GM18867 (cell line): ENCODE results near the gene TNFAIP8L1.

Source experiments
- ATAC-seq: cut with Tn5 transposase; IDR thresholded peaks from one replicate; pipeline ENCODE4 v1.9.1; 2021; ENCODE audit warnings: mild to moderate bottlenecking, moderate library complexity; ENCODE audit not compliant: unreplicated experiment

The TNFAIP8L1 gene

DNA sequence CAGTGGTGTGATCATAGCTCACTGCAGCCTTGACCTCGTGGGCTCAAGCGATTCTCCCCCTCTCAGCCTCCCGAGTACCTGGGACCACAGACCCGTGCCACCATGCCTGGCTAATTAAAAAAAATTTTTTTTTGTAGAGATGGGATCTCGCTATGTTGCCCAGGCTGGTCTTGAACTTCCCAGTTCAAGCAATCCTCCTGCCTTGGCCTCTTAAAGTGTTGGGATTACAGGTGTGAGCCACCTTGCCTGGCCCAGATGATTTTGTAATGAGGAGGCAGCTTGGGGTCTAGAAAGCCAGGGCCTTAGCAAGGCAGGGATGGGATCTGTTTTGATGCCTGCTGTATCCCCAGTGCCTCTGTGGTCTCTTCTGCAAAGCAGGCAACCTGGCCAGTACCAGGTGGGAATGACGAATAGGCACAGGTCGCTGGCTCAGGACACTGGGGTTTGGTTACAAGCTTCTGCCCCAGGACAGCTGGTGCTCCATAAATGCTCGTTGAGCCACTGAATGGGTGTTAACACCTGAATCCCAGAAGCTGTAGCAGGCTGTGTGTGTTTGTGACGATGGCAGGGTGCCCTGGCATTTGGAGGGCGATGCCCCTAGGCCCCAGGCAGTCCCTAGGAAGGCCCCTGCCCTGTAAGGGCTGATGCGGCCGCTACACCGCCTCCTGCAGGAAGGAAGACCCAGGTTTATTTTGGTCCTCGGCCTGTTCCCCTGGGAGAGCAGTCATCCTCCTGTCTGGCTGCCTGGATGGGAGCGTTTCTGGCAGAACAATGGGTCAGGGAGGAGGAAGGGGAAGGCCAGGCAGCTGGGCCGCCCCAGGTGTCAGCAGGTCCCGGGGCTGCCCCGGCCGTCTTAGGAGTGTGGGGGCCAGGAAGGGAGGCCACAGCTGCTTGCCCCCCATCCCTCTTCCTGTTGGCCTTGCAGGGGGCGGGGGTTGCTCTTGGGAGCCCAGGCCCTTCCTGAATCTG lies 8.6 kb downstream of the TNFAIP8L1 start:
- ATAC-seq, result no peak

DNA sequence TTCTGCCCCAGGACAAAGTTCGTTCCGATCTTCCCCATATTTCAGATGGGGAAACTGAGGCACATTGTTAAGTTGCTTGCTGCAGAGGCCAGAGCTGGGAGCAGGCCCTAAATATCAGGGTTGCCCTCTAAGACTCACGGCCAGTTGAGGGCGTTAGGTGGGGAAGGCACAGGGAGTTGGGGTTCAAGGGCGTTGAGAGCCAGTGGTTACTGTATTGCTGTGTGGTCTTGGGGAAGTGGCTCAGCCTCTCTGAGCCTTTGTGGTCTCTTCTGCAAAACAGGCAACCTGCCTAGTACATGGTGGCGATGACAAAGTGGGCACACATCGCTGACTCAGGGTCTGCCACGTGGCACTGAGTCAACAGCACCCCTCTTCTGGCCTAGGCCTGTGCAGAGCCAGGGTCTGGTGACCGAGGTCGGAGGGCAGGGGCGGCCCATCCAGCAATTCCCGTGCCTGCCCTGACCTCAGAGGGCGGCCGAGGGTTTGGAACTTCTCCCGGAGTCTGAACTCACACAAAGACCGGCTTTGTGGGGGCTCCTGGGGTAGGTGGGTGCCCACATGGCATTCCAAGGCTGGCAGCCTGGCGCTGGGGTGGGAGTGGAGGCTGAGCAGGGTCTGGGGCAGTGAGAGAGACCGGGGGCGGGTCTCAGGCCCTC lies 10.2 kb downstream of the TNFAIP8L1 start:
- no peak for ATAC-seq

- no peak for ATAC-seq
Measured at GRCh38 chr19:4650159-4650558, 10.8 kb downstream of the TNFAIP8L1 start.

DNA sequence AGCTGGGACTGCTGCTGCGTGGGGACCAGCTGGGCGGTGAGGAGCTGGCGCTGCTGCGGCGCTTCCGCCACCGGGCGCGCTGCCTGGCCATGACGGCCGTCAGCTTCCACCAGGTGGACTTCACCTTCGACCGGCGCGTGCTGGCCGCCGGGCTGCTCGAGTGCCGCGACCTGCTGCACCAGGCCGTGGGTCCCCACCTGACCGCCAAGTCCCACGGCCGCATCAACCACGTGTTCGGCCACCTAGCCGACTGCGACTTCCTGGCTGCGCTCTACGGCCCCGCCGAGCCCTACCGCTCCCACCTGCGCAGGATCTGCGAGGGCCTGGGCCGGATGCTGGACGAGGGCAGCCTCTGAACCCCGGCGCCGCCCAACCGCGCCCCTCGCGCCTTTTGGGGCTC lies 12.8 kb downstream of the TNFAIP8L1 start:
- no peak for ATAC-seq

DNA sequence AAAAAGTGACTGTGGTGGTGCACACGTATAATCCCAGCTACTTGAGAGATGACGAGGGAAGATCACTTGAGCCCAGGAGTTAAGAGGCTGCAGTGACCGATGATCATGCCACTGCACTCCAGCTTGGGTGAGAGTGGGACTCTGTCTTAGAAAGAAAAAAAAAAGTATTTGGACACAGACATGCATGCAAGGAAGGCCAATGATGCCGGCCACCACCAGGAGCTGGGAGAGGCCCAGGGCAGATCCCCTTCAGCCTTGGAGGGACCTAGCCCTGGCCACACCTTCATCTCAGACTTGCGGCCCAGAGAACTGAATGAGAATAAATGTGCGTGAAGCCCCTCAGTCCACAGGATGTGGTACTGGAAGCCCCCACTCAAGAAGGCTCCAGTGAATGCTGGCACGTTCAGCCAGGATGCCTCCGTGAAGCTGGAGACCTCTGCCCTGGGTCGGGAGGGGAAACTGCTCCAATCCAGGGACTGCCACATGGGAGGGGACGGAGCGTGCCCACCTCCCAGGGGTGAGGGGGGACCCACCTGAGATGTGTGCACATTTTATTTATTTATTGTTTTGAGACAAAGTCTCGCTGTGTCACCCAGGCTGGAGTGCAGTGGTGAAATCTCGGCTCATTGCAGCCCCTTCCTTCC lies 14.6 kb downstream of the TNFAIP8L1 start:
- no peak for ATAC-seq

- ATAC-seq, result no peak
Measured at GRCh38 chr19:4654437-4655361, 15.4 kb downstream of the TNFAIP8L1 start.

DNA sequence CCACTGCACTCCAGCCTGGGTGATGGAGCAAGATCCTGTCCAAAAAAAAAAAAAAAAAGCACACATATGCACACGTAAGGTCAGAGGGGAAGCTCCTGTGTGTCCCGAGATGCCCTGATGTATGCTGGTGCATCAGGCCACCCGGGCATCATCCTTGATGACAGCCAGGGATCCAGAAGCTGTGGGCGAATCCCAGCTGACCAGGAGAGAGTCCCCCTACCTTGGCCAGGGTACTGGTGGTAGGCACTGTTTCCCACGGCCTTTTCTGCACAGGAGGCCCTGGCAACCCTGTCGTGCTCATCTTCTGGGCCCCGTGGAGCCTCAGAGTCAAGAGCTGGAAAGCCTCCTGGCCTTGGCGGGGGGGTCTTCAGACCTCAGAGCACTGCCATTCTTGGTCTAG lies 16.8 kb downstream of the TNFAIP8L1 start:
- no peak for ATAC-seq

DNA sequence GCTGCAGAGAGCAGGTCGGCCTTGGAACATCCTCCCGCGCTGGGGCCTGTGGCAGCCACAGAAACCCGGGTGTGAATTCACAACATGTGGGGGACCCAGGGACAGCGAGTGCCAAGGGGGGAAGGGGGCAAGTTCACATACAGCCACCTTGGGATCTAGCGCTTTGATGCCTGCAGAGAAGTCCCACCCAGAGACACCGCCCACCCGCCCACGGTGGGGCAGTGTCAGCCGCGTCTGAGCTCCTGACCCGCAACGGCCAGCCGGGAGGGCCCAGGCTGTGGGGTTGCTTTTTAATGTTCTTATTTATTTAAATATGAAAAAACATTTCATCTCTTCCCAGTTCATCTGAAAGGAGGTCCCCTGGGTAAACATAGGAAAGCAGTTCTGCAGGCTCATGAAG lies 17.9 kb downstream of the TNFAIP8L1 start:
- ATAC-seq, result no peak

- ATAC-seq, result no peak
Measured at GRCh38 chr19:4657835-4658234, 18.5 kb downstream of the TNFAIP8L1 start.

GRCh38 chr19:4660181-4660791 lies 21.0 kb downstream of the TNFAIP8L1 start:
- ATAC-seq, result no peak

DNA sequence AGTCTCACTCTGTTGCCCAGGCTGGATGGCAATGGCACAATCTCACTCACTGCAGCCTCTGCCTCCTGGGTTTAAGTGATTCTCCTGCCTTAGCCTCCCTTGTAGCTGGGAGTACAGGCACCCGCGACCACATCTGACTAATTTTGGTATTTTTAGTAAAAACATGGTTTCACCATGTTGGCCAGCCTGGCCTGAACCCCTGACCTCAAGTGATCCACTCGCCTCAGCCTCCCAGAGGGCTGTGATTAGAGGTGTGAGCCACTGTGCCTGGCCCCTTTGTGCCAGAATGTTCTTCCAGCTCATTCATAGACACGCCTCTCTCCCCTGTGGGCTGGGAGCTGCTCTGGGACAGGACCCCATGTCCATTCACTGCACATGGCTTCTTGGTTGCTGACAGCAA lies 21.7 kb downstream of the TNFAIP8L1 start:
- no peak for ATAC-seq

DNA sequence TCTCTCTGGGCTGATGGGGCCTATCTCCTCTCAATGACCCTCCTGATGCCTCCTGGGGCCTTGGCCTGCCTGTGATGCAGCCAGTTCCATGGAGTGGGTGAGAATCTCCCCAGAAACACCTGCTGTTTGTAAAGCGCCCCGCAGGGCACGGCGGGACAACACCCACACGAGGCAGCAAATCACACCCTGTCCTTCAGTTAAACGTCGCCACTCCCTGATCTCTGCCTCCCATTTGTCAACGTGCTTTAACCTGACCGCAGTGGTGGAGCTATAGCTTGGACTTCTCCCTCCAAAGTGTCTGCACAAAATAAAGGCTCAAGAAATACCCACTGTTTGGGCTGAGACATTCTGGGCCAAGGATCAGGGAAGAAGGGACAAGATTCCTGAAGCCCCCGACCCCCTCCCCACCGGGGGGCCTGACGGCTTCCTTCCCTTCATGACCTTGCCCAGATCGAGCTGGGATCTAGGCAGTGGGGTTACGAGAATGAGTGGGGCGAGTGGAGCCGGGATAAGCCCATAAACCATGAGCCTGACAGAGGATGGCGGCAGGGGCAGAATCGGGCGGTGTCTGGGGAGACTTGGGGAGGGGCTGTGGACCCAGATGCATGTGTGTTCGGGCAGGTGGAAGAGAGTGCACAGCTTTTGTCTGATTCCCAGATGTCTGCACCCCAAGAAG lies 22.8 kb downstream of the TNFAIP8L1 start:
- no peak for ATAC-seq

- no peak for ATAC-seq
Measured at GRCh38 chr19:4662812-4663211, 23.5 kb downstream of the TNFAIP8L1 start.

- ATAC-seq, result no peak
Measured at GRCh38 chr19:4664642-4665041, 25.3 kb downstream of the TNFAIP8L1 start.

DNA sequence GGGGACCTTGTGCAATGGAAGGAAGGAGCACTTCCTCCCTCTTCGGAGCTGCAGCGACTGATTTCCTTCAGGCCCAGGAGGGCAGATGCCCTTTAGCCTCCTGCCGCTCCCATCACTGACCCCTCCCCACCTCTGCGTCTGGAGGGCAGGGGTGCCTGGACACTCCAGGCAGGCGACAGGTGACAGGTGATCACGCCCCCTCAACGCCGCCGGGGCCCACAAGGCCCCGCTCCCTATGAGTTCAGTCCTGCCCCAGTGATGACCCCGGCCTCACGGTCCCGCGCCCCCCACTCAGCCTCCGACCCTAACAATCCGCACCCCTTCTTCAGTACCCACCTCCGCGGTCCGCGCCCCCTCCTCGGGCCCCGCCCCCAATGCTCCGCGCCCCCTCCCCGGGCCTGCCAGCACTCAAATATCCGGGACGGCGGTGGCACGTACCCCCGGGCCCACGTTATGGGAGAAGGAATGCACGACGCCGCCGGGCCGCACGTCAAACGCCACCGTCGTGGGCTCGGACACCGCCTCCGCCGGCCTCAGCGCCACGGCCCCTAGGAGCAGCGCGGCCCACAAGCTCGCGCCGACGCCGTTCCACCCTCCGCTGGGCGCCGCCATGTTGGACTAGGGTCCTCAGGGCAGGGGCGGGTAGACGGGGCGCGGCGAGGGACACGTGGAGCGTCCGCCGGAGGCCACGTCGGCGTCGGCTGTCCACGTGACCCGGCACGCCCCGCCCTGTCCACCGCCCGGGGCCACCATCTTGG lies 30.6 kb downstream of the TNFAIP8L1 start, which contains the start of gene MYDGF:
Gene MYDGF (minus strand): TSS at position 620 of the 758 bp plus-strand sequence. CDS start 8 bp downstream, at position 612.
- peak; percentile 89 for ATAC-seq

DNA sequence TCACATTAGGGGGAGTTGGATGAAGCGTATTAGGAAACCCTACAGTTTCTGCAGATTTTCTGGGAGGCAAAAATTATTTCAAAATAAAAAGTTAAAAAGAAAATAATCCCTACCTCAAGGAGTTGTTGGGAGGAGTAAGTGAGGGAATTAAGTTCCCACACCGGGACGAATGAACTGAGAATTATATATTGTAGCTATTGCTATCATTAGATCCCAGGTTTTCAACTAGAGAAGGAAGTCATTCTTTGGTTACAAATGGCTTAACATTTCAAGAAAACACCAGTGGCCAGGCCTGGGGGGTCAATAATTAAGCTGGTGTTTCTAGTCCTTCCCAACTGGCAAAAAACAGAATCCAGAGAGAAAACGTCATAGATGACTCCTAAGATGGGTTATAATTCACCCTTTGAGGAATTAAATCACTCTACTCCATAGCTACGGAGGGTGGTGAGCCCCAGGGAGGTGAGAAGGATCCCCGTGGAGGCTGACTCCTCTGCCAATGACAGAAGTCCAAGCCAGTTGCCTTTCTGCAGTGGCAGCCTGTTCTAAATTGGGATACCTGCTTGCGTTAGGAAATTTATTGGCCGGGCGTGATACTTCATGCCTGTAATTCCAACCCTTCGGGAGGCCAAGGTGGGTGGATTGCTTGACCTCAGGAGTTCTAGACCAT lies 32.0 kb downstream of the TNFAIP8L1 start:
- ATAC-seq, result no peak

- no peak for ATAC-seq
Measured at GRCh38 chr19:4673216-4673615, 33.9 kb downstream of the TNFAIP8L1 start.

DNA sequence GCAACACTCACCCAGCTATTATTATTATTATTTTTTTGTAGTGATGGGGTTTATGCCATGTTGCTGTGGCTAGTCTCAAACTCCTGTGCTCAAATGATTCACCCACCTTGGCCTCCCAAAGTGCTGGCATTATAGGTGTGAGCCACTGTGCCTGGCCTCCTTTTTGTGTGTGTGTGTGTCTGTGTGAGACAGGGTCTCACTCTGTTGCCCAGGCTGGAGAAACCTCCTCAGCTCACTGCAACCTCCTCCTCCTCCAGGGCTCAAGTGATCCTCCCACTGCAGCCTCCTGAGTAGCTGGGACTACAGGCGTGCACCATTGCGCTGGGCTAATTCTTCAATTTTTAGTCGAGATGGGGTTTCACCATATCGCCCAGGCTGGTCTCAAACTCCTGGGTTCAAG lies 34.4 kb downstream of the TNFAIP8L1 start:
- no peak for ATAC-seq
